ENCODE data around the gene FAM156A.
"Not testable (repeated sequence)": the region's sequence is repeated elsewhere in the genome, so short reads cannot be mapped to it uniquely, and the experiment has no call there.

FAM156A gene

DNA sequence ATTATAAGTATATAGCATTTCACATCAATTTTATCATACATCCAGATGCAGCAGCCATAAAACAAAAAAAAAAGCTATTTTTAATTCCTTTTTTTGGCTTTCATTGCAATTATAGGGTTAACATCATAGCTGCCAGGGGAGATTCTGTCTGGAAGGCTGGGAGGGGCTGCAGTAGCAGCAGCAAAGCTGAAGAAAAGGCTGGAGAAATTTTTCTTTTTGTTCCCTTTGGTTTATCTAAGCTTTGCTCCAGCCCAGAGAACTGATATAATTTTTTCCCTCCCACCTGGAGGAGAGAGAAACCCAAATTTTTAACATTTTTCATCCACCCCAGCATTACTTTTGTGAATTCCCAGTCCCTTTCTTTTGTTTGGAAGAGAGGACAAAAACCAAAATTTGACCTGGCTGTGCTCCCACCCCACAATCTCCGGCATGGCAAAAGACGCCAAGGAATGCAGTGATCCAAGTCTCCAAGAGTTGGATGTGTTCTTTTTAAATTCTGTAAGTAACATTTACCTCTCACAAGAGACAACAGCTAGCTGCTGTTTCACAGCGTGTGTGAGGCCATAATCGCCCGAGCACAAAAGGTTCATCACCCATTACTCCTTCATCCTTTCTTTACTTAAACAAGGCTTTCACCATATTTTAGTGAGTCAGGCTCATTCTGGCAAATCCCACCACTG, 25.1 kb upstream of the FAM156A start:
- no peak for FAIRE-seq
- no peak for TF ChIP-seq POLR2A (IDR thresholded peaks at IDR 0.05; ENCODE audit: low read depth, low read length)
- DNase-seq (ENCODE audit: insufficient read length, low spot score) = no peak

- FAIRE-seq (no peak), DNase-seq (ENCODE audit: insufficient read length, low spot score) (no peak)
- TF ChIP-seq POLR2A (IDR thresholded peaks at IDR 0.05; ENCODE audit: low read depth, low read length) = no peak
These were observed 21.7 kb upstream of the FAM156A start for GRCh38 chrX:52979993-52980392.

DNA sequence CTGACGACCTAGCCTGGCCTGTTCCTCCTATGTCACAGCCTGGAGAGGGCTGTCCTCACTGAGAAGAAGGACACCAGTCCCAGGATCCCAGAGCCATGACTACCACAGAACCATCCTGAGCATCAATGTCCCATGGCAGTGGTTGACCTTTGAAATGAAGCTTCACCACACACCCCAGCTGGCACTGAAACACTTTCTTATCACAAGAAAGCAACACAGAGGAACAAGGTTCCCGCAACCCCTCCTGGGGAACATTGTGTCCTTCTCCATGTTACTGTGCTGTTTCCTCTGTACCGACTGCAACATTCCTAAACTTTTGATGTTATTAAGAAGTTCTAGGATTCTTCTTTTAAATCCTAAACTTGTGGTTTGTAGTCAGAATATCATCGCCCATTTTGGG, 21.2 kb upstream of the FAM156A start:
- TF ChIP-seq POLR2A (IDR thresholded peaks at IDR 0.05; ENCODE audit: low read depth, low read length) = no peak
- DNase-seq (ENCODE audit: insufficient read length, low spot score) (no peak), FAIRE-seq (no peak)

- no peak for TF ChIP-seq POLR2A (IDR thresholded peaks at IDR 0.05; ENCODE audit: low read depth, low read length)
- no peak for FAIRE-seq
- no peak for DNase-seq (ENCODE audit: insufficient read length, low spot score)
These were observed 19.6 kb upstream of the FAM156A start for GRCh38 chrX:52977953-52978352.

GRCh38 chrX:52975576-52975975, 17.3 kb upstream of the FAM156A start:
- FAIRE-seq; DNase-seq (ENCODE audit: insufficient read length, low spot score): not testable (repeated sequence)

DNA sequence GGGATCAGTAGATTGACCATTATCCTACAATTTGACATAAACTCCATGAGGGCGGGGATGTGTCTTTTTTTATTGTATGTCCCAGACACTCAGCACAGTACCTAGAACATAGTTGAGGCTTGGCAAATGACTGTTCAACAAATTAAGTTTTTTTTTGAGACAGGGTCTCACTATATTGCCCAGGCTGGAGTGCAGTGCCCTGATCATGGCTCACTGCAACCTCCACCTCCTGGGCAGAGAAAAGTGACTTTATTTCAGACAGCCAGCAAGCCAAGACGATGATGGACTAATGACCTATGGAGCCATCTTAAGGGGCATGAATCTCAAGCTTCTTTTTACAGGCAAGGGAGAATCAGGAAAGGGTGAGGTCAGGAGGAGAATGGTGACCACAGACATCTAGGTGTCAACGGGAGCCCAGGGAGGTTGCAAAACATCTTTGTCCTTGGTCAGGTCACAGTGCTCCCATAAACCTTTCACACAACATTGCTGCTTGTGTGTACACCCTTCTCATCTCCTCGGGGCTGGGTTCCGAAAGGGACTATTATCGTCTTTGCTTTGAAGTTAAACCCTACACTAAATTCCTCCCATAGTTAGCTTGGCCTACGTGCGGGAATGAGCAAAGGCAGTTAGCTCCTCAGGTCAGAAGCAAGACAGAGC, 16.1 kb upstream of the FAM156A start:
- not testable (repeated sequence) for FAIRE-seq; DNase-seq (ENCODE audit: insufficient read length, low spot score)

GRCh38 chrX:52967922-52968321, 9.6 kb upstream of the FAM156A start:
- not testable (repeated sequence) for FAIRE-seq; DNase-seq (ENCODE audit: insufficient read length, low spot score)

DNA sequence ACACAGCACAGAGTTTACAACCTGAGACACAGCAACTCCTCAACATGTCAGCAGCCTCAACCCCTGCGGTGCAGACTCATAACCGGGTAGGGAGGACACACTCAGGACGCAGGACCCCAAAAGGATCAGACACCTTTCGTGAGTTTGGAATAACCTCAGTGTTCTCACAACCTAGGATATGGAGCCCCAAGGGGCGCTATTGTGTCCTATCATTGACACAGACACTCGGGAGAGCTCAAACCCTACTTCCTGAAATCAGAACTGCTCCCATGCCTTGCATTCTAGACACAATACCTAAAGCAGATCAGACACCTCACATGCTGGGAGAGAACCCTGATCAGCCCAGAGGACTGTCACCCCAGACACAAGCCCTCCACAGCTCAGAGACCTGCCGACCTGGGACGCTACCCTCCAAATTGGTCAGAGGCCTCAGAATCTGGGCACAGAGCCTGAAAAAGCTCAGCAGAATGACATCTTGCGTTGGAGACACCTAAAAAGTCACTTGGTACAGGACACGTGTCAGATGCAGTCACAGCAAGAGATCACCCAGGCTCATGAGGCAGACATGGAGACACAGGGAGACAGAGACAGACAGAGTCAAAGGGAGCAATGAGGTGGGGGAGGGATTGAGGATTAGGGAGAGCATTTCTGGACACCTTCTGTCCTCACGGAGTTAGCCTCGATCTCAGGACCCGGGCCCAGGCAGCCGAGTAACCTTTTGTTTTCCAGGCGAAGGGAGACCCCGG, 8.8 kb upstream of the FAM156A start:
- FAIRE-seq; DNase-seq (ENCODE audit: insufficient read length, low spot score): not testable (repeated sequence)

DNA sequence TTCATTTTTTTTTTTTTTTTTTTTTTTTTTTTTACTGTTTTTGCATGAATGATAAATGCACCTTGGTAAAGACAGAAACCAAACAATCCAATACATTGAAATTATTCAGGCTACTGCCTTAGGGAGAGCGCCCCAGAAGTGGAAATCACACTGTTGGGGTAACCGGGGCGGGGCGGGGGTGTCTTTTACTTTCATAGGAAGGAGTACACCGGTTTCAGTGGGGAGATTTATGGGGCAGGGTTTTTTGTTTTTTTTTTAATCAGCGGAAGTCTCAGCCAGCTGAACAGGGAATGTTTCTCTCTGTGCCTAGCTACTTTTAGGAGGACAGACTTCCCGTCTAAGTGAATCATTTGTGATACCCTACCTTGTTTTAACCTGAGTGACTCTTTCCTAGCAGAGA, 643 bp upstream of the FAM156A start:
- not testable (repeated sequence) for DNase-seq (ENCODE audit: insufficient read length, low spot score); FAIRE-seq

- not testable (repeated sequence) for FAIRE-seq; DNase-seq (ENCODE audit: insufficient read length, low spot score)
These were observed 8.4 kb downstream of the FAM156A start for GRCh38 chrX:52949884-52950283.

GRCh38 chrX:52949325-52949724, 9.0 kb downstream of the FAM156A start:
- not testable (repeated sequence) for DNase-seq (ENCODE audit: insufficient read length, low spot score); FAIRE-seq

- not testable (repeated sequence) for FAIRE-seq; DNase-seq (ENCODE audit: insufficient read length, low spot score)
These were observed 10.1 kb downstream of the FAM156A start for GRCh38 chrX:52948265-52948664.

DNA sequence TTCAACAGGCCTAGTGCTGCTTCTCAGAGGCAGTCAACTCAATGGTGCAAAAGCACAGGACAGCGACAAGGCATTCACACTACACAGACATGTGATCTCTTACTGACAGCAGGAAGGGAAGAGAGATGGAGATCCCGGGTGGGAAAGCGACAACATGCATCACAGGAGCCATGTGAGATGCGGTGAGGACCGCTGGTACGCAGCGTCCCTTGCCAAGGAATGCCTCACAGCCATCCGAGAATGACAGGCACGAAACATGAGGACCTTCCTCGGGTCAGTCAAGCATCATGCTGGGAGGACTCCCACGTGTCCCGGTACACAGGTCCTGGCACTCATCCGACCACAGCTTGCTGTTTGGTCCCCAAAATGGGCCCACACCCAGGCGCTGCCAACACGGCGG, 10.8 kb downstream of the FAM156A start:
- DNase-seq (ENCODE audit: insufficient read length, low spot score); FAIRE-seq: not testable (repeated sequence)

DNA sequence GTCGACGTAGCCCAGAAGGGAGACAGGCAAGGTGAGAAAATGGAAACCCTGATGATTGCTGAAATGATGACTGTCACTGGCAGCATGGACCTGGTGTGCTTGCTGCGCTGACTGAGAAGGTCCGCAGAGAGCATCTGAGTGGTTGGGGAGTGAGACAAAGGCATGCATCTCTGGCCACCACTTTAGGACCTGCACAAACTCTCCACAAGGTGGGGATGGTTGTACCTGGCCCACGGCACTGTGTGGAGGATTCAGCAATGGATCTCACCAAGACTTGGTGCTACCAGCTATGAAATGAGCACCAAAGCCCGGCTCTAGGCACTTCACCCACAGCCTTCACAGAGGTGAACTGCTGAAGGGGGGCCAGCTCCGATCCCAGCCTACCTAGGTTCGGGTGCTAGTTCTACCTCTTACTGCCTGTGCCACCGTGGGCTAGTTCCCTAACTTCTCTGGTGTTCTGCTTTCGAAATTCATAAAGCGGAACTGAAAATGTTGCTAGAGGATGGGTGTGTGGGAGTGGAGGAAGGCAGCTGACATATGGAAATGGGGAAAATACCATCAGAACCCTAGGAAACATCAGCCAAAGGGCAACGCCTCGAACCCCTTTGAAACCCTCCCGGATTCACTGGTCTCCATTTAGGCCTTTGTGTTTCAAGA, 12.4 kb downstream of the FAM156A start:
- DNase-seq (ENCODE audit: insufficient read length, low spot score); FAIRE-seq: not testable (repeated sequence)

DNA sequence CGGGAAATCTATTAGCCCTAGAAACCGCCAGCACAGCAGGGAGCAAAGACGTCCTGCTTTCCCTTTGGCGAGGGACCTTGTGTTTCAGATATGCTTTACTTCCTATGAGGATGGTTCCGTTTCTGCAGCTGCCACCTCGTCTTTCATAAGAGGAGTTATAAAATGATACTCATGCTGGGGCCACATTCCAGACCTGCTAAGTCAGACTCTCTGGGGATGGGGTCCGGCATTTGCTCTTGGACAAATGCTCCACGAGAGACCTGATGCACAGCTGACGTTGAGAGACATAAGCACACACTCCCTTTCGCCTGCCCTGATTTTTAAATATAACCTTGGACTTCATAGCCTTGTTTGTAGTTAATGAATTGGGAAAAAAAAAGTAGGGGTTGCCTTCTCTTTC, 16.6 kb downstream of the FAM156A start:
- not testable (repeated sequence) for FAIRE-seq; DNase-seq (ENCODE audit: insufficient read length, low spot score)

DNA sequence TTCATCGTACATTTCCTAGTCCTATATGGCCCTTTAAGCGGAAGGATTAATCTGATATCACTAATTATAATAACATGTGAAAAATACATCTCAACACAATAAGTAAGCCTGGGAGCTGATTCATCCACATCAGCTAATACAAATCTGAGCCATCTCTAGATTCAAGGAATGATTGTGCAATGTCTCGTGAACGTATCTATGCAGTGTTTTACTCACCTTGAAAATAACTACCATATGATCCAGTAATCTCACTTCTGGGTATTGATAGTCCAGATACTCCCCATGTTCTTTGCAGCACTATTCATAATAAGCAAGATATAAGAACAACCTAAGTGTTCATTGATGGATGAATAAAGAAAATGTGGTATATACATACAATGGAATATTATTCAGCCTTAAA, 17.6 kb downstream of the FAM156A start:
- FAIRE-seq; DNase-seq (ENCODE audit: insufficient read length, low spot score): not testable (repeated sequence)

DNA sequence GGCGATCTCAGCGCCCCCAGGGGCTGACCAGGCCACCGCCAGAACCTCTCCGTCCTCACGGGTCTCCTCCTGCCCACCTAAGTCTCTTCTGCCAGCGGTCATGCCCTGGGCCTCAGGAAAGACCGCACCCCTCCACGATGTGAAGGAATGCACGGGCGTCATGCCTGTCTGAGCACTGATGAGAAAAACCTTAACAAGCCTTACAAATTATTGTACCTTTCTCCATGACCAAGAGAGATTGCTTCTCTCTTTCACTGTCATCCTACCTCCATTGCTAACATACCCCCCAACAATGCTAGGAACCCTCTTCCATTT, 22.9 kb downstream of the FAM156A start:
- FAIRE-seq; DNase-seq (ENCODE audit: insufficient read length, low spot score): not testable (repeated sequence)

Data from H54 (cell line).